Measurements from ENCODE around the gene OPCML.

The OPCML gene

DNA sequence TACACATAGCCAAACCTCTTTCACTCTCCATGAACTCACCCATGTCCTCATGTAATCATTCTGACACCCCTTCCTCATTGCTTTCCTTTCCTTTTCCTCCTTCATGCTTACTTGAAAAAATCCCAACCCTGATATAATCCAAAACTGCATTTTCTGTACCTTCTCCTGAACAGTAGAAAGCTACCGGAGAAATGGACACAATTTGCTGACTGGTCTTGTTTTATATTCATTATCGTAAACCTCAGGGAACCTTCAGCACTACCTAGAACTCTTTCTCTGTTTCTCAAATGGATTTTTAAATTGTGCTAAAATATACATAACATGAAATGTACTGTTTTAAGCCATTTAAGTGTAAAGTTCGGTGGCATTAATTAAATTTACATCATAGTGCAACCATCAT is 1165.0 kb downstream of the OPCML start:
- DNase-seq = no peak

GRCh38 chr11:132365650-132366049 is 1166.7 kb downstream of the OPCML start:
- DNase-seq = no peak
